Caco-2 (cell line): ENCODE results near the gene NUSAP1. TPM values are rescaled to one million over a fixed set of nuclear protein-coding genes. Genes with fewer than 3 reads are reported as not detected.
"Not testable (repeated sequence)": the region's sequence is repeated elsewhere in the genome, so short reads cannot be mapped to it uniquely, and the experiment has no call there.

Source experiments
- Bru-seq: library from RNA; stranded (reverse); fragments of 400-500 nt; gene quantifications from one replicate; lab custom pipeline; 2021; lab: Mats Ljungman, UMichigan
- BruChase-seq, 2 experiments: library from RNA; stranded (reverse); fragments of 400-500 nt; gene quantifications; one replicate each; lab custom pipeline; 2021; lab: Mats Ljungman, UMichigan
- BruUV-seq: library from RNA; stranded (reverse); fragments of 400-500 nt; replicated peaks from 2 replicates; lab custom pipeline; 2021; lab: Mats Ljungman, UMichigan
- CTCF ChIA-PET: fragments of 300-600 bp; sonication (Branson Sonifier 250); formaldehyde crosslinking; loops from one replicate; lab custom pipeline; 2022; ENCODE audit warnings: antibody characterized with exemption; lab: Charles Lee
- POLR2A ChIA-PET: fragments of 300-600 bp; sonication (Branson Sonifier 250); formaldehyde crosslinking; loops from one replicate; lab custom pipeline; 2022; ENCODE audit warnings: antibody characterized with exemption; lab: Charles Lee
- DNase-seq, 2 experiments: peaks; one replicate each; pipeline versions ENCODE4 v3.0.0 to v3.0.0-alpha.2; 2020 to 2022
- H3K27me3 ChIP-seq: replicated peaks from 2 replicates; pipeline ENCODE4 v1.6.0; 2011; ENCODE audit warnings: low read length; ENCODE audit not compliant: control insufficient read depth, insufficient read depth
- H3K36me3 ChIP-seq: 2 replicates; pipeline ENCODE4 v1.5.1; 2011; ENCODE audit warnings: low read length; ENCODE audit not compliant: control insufficient read depth, insufficient read depth
- H3K4me1 ChIP-seq: fragments of 250-450 bp; sonication (Bioruptor Pico); 2 replicates; pipeline ENCODE4 v1.5.1; 2020; ENCODE audit warnings: mild to moderate bottlenecking
- H3K4me3 ChIP-seq: 2 replicates; pipeline ENCODE4 v1.5.1; 2011; ENCODE audit warnings: low read depth, mild to moderate bottlenecking, control low read depth, low read length
- H3K9me3 ChIP-seq: fragments of 250-450 bp; sonication (Bioruptor Pico); 2 replicates; pipeline ENCODE4 v1.5.1; 2020; ENCODE audit warnings: mild to moderate bottlenecking, moderate library complexity
- H3K27ac Mint-ChIP-seq: one replicate; pipeline ENCODE4 v1.8.0; 2022; ENCODE audit warnings: mixed read lengths; ENCODE audit not compliant: unreplicated experiment
- H3K27me3 Mint-ChIP-seq: one replicate; pipeline ENCODE4 v1.8.0; 2022; ENCODE audit warnings: mixed read lengths; ENCODE audit not compliant: insufficient read depth, unreplicated experiment
- H3K36me3 Mint-ChIP-seq: one replicate; pipeline ENCODE4 v1.8.0; 2022; ENCODE audit warnings: mild to moderate bottlenecking, mixed read lengths; ENCODE audit not compliant: insufficient read depth, unreplicated experiment
- H3K4me1 Mint-ChIP-seq: one replicate; pipeline ENCODE4 v1.8.0; 2022; ENCODE audit warnings: low read depth, mixed read lengths; ENCODE audit not compliant: unreplicated experiment
- H3K4me3 Mint-ChIP-seq: one replicate; pipeline ENCODE4 v1.8.0; 2022; ENCODE audit warnings: mild to moderate bottlenecking, moderate library complexity, mixed read lengths; ENCODE audit not compliant: unreplicated experiment
- H3K9me3 Mint-ChIP-seq: one replicate; pipeline ENCODE4 v1.8.0; 2022; ENCODE audit warnings: mixed read lengths; ENCODE audit not compliant: unreplicated experiment
- intact Hi-C: fragments of 100-400 bp; cut with micrococcal nuclease; formaldehyde crosslinking; loops from one replicate; pipeline ENCODE4 v1.10.0; 2022; ENCODE audit not compliant: unreplicated experiment
- long read RNA-seq: library from polyadenylated mRNA; stranded (forward); transcript quantifications from one replicate; pipeline ENCODE4 v2.0.0, GENCODE V29; 2022
- total RNA-seq: library from RNA; stranded (reverse); gene quantifications from 2 replicates; pipeline ENCODE4 v1.2.3, GENCODE V29; 2022
- TF ChIP-seq, protein P1 (sequence below), 2 experiments: fragments of 200-600 bp in 1 of 2; IDR thresholded peaks; 1 replicate in 1 of 2; 2 replicates in 1 of 2; pipeline versions ENCODE4 v1.5.1 to v1.8.0; 2011 to 2022; ENCODE audit warnings: antibody characterized with exemption in 1 of 2, control low read depth in 1 of 2, inconsistent platforms in 1 of 2, low read depth in 1 of 2, low read length in 1 of 2, mild to moderate bottlenecking in 1 of 2, moderate library complexity in 1 of 2; ENCODE audit not compliant: insufficient read depth in 1 of 2, severe bottlenecking in 1 of 2, unreplicated experiment in 1 of 2

The NUSAP1 gene, protein sequence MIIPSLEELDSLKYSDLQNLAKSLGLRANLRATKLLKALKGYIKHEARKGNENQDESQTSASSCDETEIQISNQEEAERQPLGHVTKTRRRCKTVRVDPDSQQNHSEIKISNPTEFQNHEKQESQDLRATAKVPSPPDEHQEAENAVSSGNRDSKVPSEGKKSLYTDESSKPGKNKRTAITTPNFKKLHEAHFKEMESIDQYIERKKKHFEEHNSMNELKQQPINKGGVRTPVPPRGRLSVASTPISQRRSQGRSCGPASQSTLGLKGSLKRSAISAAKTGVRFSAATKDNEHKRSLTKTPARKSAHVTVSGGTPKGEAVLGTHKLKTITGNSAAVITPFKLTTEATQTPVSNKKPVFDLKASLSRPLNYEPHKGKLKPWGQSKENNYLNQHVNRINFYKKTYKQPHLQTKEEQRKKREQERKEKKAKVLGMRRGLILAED
- 106 and 110 TPM in 2 replicates for total RNA-seq
- percentile 94 among the genes with signal in this experiment for Bru-seq, nascent RNA
- BruChase-seq, experiment 1, labeled RNA remaining after a 2-hour chase, result percentile 99 among the genes with signal in this experiment
- BruChase-seq, experiment 2, labeled RNA remaining after a 6-hour chase, result percentile 99 among the genes with signal in this experiment
- long read RNA-seq, transcript NUSAP1-212 (11 exons, 2,256 nt), result minor isoform, 13 of 673 reads
- long read RNA-seq, transcript NUSAP1-208 (11 exons, 1,629 nt), result major isoform, 145 of 673 reads
- long read RNA-seq, transcript NUSAP1-201 (11 exons, 2,409 nt), result minor isoform, 136 of 673 reads
- long read RNA-seq, transcript NUSAP1-202 (11 exons, 2,274 nt), result minor isoform, 143 of 673 reads
- long read RNA-seq, partial matches to known transcripts, result 13 of 673 reads
- long read RNA-seq, other reads (novel, unspliced or antisense), result 211 of 673 reads

DNA sequence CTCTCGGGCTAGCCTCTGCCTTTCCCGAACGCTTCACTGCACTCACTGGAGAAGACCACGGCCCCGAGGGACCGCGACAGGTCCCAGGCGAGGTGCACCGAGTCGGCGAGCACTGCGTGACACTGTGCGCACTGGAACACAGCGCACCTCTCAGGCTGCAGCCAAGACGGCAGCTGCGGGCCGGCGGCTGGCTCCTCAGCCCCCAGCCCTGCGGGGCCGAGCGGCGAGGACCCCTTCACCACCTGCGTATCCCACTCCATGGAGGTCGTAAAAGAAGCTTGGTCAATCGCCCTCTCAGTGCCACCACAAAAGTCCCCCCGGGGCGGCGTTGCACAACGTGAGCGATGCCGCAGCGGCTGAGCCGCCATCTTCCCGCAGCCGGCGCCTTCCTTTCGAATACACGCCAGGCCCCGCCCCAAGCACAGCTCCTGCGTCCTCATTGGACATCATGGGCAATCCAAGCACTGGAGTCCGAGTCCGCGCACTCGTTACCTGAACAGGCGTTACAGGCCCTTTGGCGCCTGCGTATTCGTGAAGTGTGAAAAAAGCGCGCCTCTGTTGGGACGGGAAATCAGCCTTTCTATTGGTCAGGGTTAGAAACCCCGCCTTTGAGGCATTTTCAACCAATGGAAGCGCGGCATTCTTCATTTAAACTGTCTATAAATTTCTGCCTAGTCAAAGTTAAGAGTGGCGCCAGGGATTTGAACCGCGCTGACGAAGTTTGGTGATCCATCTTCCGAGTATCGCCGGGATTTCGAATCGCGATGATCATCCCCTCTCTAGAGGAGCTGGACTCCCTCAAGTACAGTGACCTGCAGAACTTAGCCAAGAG, at the start of gene NUSAP1, which contains the start of gene OIP5:
NUSAP1 (plus strand) TSS at position 688 of the 832 bp plus-strand sequence; CDS start at position 765, 77 bp downstream.
OIP5 (minus strand) TSS at position 398 of the 832 bp plus-strand sequence; CDS start at position 368, 30 bp downstream.
- peaks cover 12% of the 10 kb centered on the region for H3K4me1 Mint-ChIP-seq
- ChIA-PET CTCF (interaction anchor here (0.5 to 1.3 kb wide), 6 partner anchors 15 to 440 kb away, joined by 3 to 10 read pairs (median 4); partner anchors contain the start of genes CHP1 and EXD1), POLR2A (interaction anchor here (0.5 to 1.3 kb wide), 18 partner anchors 9 to 443 kb away, joined by 3 to 10 read pairs (median 3); partner anchors contain the start of genes CHP1, INO80, MGA and VPS18)
- peak; percentile 98 to 99 for DNase-seq
- no peaks in the 10 kb centered on the region for H3K9me3 Mint-ChIP-seq
- no peaks in the 10 kb centered on the region for H3K27me3 Mint-ChIP-seq
- H3K4me3 ChIP-seq, result peak within 1 kb of the TSS; percentile 87
- no TSS peak for BruUV-seq
- TF ChIP-seq, protein P1, sequence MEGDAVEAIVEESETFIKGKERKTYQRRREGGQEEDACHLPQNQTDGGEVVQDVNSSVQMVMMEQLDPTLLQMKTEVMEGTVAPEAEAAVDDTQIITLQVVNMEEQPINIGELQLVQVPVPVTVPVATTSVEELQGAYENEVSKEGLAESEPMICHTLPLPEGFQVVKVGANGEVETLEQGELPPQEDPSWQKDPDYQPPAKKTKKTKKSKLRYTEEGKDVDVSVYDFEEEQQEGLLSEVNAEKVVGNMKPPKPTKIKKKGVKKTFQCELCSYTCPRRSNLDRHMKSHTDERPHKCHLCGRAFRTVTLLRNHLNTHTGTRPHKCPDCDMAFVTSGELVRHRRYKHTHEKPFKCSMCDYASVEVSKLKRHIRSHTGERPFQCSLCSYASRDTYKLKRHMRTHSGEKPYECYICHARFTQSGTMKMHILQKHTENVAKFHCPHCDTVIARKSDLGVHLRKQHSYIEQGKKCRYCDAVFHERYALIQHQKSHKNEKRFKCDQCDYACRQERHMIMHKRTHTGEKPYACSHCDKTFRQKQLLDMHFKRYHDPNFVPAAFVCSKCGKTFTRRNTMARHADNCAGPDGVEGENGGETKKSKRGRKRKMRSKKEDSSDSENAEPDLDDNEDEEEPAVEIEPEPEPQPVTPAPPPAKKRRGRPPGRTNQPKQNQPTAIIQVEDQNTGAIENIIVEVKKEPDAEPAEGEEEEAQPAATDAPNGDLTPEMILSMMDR (IDR thresholded peaks at IDR 0.05; ENCODE audit: insufficient read depth in 1 of 2, low read depth in 1 of 2, low read length in 1 of 2, severe bottlenecking in 1 of 2, unreplicated experiment in 1 of 2), result no peak
- intact Hi-C loops, result loop anchor here (1.0 to 10.0 kb wide), 3 partner anchors 48 to 428 kb away; partner anchors contain the start of gene CHP1
- peak within 1 kb of the TSS; percentile 97 for H3K27ac Mint-ChIP-seq
- peak within 1 kb of the TSS; percentile 89 for H3K4me3 Mint-ChIP-seq
- no peaks in the 10 kb centered on the region for H3K27me3 ChIP-seq
- H3K9me3 ChIP-seq, result no peaks in the 10 kb centered on the region
- no peaks in the 10 kb centered on the region for H3K36me3 ChIP-seq
- peaks cover 41% of the 10 kb centered on the region for H3K36me3 Mint-ChIP-seq
- H3K4me1 ChIP-seq, result peaks cover 4% of the 10 kb centered on the region; the same call in 1 of the 2 replicates

DNA sequence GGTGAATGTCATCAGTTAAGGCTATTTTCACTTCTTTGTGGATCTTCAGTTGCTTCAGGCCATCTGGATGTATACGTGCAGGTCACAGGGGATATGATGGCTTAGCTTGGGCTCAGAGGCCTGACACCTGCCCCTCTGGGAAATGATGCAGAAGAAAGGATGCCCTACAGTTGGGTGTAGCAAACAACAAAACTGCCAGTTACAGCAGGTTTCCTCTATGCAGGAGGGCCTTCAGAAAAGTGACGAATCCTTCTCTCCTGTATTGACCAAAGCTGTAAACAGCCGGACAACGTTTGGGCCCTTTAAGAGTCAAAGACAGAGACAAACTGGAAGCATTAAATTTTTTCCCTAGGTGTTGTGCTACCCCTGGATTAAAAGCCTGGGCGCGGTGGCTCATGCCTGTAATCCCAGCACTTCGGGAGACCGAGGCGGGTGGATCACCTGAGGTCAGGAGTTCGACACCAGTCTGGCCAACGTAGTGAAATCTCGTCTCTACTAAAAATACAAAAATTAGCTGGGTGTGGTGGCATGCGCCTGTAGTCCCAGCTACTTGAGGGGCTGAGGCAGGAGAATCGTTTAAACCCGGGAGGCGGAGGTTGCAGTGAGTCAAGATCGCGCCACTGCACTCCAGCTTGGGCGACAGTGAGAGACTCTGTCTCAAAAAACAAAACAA, 49.6 kb upstream of the NUSAP1 start:
- H3K36me3 Mint-ChIP-seq, result peaks cover 75% of the 10 kb centered on the region
- H3K9me3 Mint-ChIP-seq, result not testable (repeated sequence)
- POLR2A ChIA-PET, result interaction anchor here (0.7 to 1.5 kb wide), 4 partner anchors 9 to 588 kb away, joined by 3 to 10 read pairs (median 6); partner anchors contain the start of genes CHP1, EXD1, NUSAP1 and OIP5

More for the DNA sequence above, 49.6 kb upstream of the NUSAP1 start:
- Histone ChIP-seq H3K4me1 (peaks cover 11% of the 10 kb centered on the region; the same call in 1 of the 2 replicates), H3K4me3 (peak overlapping the region; percentile 26)
- intact Hi-C loops, result loop anchor here (2.0 kb wide), 1 partner anchor 52 kb away; the partner anchor contains the start of genes CHP1 and EXD1
- CTCF ChIA-PET, H3K36me3 ChIP-seq, H3K9me3 ChIP-seq, H3K27me3 ChIP-seq, DNase-seq, H3K27me3 Mint-ChIP-seq: not testable (repeated sequence)
- BruUV-seq, result TSS peak; percentile 98
- H3K27ac Mint-ChIP-seq, result peak overlapping the region; percentile 97
- peaks cover 14% of the 10 kb centered on the region for H3K4me1 Mint-ChIP-seq
- H3K4me3 Mint-ChIP-seq, result peak overlapping the region; percentile 95
